GM19328 (cell line): Measurements from ENCODE around the gene VIPR2.
"Not testable (repeated sequence)": the region's sequence is repeated elsewhere in the genome, so short reads cannot be mapped to it uniquely, and the experiment has no call there.

Experiments
- ATAC-seq: cut with Tn5 transposase; IDR thresholded peaks from one replicate; pipeline ENCODE4 v1.9.1; 2021; ENCODE audit warnings: mild to moderate bottlenecking, moderate library complexity; ENCODE audit not compliant: unreplicated experiment

The VIPR2 gene

GRCh38 chr7:159094023-159094740 lies 50.5 kb downstream of the VIPR2 start:
- no peak for ATAC-seq

- ATAC-seq: no peak
Measured at GRCh38 chr7:159093351-159093971, 51.2 kb downstream of the VIPR2 start.

- no peak for ATAC-seq
Measured at GRCh38 chr7:159092701-159093121, 52.0 kb downstream of the VIPR2 start.

- no peak for ATAC-seq
Measured at GRCh38 chr7:159091480-159092475, 52.9 kb downstream of the VIPR2 start.

- no peak for ATAC-seq
Measured at GRCh38 chr7:159091041-159091440, 53.6 kb downstream of the VIPR2 start.

GRCh38 chr7:159088016-159088865 lies 56.4 kb downstream of the VIPR2 start:
- ATAC-seq: no peak

- ATAC-seq: no peak
Measured at GRCh38 chr7:159086301-159086925, 58.3 kb downstream of the VIPR2 start.

GRCh38 chr7:159084069-159084801 lies 60.4 kb downstream of the VIPR2 start:
- no peak for ATAC-seq

GRCh38 chr7:159083698-159084068 lies 61.0 kb downstream of the VIPR2 start:
- no peak for ATAC-seq

GRCh38 chr7:159083001-159083697 lies 61.5 kb downstream of the VIPR2 start:
- no peak for ATAC-seq

GRCh38 chr7:159082075-159082474 lies 62.6 kb downstream of the VIPR2 start:
- not testable (repeated sequence) for ATAC-seq

GRCh38 chr7:159078911-159079270 lies 65.8 kb downstream of the VIPR2 start:
- no peak for ATAC-seq

GRCh38 chr7:159078193-159078910 lies 66.3 kb downstream of the VIPR2 start:
- no peak for ATAC-seq

GRCh38 chr7:159076333-159076732 lies 68.3 kb downstream of the VIPR2 start:
- ATAC-seq: no peak

- ATAC-seq: no peak
Measured at GRCh38 chr7:159075563-159076238, 69.0 kb downstream of the VIPR2 start.

GRCh38 chr7:159071260-159071659 lies 73.4 kb downstream of the VIPR2 start:
- ATAC-seq: no peak

GRCh38 chr7:159070431-159071148 lies 74.1 kb downstream of the VIPR2 start:
- ATAC-seq: no peak
